ENCODE results near the gene RPE65.
"Not testable (repeated sequence)": the region's sequence is repeated elsewhere in the genome, so short reads cannot be mapped to it uniquely, and the experiment has no call there.

The RPE65 gene

DNA sequence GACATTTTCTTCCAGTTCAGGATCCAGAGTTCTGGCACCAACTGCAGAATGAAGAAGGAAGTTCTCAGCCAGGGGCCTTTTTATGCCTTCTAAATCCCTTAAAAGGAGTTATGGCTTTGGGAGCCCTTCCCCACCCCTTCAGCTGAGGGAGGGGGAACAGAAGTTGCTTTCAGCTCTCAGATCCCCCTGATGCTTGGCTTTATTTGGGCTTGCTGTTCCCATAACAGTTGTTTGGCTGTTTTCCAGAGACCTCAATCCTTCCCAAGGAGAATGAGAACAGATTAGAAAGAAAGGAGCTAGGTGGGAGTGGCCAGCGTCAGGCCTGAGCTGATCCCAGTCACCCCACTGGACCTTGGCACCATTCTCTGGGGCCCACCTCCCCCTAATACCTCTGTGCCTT lies at the start of gene RPE65:
Gene RPE65 (minus strand): TSS at position 54 of the 400 bp plus-strand sequence. CDS start 49 bp downstream, at position 5.
- in situ Hi-C loops (cut with HindIII; ENCODE audit: low sequenced_read_pairs), result no loop called here
- H3K4me3 ChIP-seq (ENCODE audit: low read depth, low read length), result no peak within 1 kb of the TSS
- no peak for TF ChIP-seq CTCF (IDR thresholded peaks at IDR 0.05; ENCODE audit: low read depth, low read length, missing control alignments)
- DNase-seq (ENCODE audit: low read depth), result peak; percentile 49

- TF ChIP-seq CTCF (IDR thresholded peaks at IDR 0.05; ENCODE audit: low read depth, low read length, missing control alignments), result no peak
- in situ Hi-C loops (cut with HindIII; ENCODE audit: low sequenced_read_pairs), result no loop called here
- no peak for DNase-seq (ENCODE audit: low read depth)
- peak overlapping the region; percentile 96 for H3K4me3 ChIP-seq (ENCODE audit: low read depth, low read length)
Observed at GRCh38 chr1:68497358-68497698, 47.6 kb upstream of the RPE65 start.

DNA sequence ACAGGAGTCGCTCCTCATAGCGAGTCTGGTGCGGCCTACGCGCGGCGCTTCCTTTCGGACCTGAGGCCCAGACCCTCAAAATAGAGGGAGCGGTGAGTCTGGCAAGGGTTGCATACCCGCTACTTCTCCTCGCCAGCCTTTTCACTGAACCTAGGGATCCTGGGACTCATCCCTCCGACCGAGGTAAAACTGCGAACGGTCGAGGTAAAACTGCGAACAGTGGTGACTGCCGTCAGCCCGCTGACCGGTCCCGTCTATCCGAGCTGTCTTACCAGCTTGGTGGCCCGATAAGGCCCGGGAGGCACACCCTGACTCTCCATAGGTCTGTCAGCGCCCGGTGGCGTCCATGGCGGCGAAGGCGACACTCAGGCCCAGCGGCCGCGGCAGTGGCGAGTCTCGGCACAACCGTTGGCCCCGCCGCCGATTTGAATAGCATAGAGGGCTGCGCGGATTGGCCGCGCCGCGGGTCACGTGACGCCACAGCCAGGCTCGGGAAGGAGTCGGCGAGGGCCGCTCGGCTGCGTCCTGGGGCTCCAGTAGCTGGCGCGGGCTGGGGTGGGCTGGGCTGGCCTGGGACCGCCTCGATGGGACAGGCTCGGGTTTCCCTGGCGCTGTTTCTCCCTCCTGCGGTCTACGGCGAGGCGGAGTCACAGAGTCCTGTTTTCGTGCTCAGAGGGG lies 47.1 kb upstream of the RPE65 start, which contains the start of gene DEPDC1:
Gene DEPDC1 (minus strand): TSS at position 403 of the 678 bp plus-strand sequence. CDS start 83 bp downstream, at position 320.
- TF ChIP-seq CTCF (IDR thresholded peaks at IDR 0.05; ENCODE audit: low read depth, low read length, missing control alignments), result peak; percentile 3
- in situ Hi-C loops (cut with HindIII; ENCODE audit: low sequenced_read_pairs), result no loop called here
- H3K4me3 ChIP-seq (ENCODE audit: low read depth, low read length), result peak within 1 kb of the TSS; percentile 96
- peak; percentile 90 for DNase-seq (ENCODE audit: low read depth)

GRCh38 chr1:68495968-68496679 lies 46.4 kb upstream of the RPE65 start:
- in situ Hi-C loops (cut with HindIII; ENCODE audit: low sequenced_read_pairs), result no loop called here
- no peak for TF ChIP-seq CTCF (IDR thresholded peaks at IDR 0.05; ENCODE audit: low read depth, low read length, missing control alignments)
- DNase-seq (ENCODE audit: low read depth), result no peak
- H3K4me3 ChIP-seq (ENCODE audit: low read depth, low read length), result peak overlapping the region; percentile 96

GRCh38 chr1:68495532-68495931 lies 45.8 kb upstream of the RPE65 start:
- no peak for DNase-seq (ENCODE audit: low read depth)
- in situ Hi-C loops (cut with HindIII; ENCODE audit: low sequenced_read_pairs), result no loop called here
- TF ChIP-seq CTCF (IDR thresholded peaks at IDR 0.05; ENCODE audit: low read depth, low read length, missing control alignments), result no peak
- H3K4me3 ChIP-seq (ENCODE audit: low read depth, low read length), result peak overlapping the region; percentile 3

DNA sequence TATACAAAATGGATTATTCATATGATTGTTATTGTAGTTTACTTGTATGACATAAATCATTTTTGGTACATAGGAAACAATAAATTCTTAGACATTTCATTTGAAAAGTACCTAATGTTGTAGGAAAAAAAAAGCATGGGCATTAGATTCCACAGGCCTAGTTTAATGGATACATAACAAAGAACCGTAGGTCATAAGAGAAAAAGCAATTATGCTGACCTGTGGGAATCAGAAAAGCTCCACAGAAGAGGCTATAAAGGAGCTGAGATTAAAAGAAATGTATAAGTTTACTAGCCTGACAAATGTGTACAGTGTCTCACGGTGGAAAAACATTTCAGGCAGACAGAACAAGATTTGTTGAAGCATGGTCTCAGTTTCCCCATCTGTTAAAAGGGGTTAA lies 43.4 kb upstream of the RPE65 start:
- no peak for TF ChIP-seq CTCF (IDR thresholded peaks at IDR 0.05; ENCODE audit: low read depth, low read length, missing control alignments)
- H3K4me3 ChIP-seq (ENCODE audit: low read depth, low read length), result no peak overlapping the region
- no peak for DNase-seq (ENCODE audit: low read depth)
- in situ Hi-C loops (cut with HindIII; ENCODE audit: low sequenced_read_pairs), result no loop called here

DNA sequence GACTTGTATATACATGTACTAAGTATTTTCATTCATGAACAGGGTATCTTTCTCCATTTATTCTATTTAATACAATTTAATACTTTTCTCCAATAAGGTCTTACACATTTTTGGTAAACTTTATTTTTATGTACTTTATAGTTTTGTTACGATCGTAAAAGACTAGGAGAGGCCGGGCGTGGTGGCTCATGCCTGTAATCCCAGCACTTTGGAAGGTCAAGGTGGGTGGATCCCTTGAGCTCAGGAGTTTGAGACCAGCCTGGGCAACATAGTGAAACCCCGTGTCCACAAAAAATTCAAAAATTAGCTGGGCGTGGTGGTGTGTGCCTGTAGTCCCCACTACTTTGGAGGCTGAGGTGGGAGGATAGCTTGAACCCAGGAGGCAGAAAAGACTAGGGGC lies 42.5 kb upstream of the RPE65 start:
- DNase-seq (ENCODE audit: low read depth), result not testable (repeated sequence)

More for the DNA sequence above, 42.5 kb upstream of the RPE65 start:
- H3K4me3 ChIP-seq (ENCODE audit: low read depth, low read length); in situ Hi-C loops (cut with HindIII; ENCODE audit: low sequenced_read_pairs): not testable (repeated sequence)

Measured in astrocyte of the cerebellum (primary cell).